HG02840 (cell line): ENCODE data around the gene DNAAF3.

ENCODE experiments used
- ATAC-seq: cut with Tn5 transposase; IDR thresholded peaks from one replicate; pipeline ENCODE4 v1.9.1; 2021; ENCODE audit warnings: mild to moderate bottlenecking, moderate library complexity, moderate number of reproducible peaks; ENCODE audit not compliant: unreplicated experiment, low FRiP score

DNAAF3 gene

DNA sequence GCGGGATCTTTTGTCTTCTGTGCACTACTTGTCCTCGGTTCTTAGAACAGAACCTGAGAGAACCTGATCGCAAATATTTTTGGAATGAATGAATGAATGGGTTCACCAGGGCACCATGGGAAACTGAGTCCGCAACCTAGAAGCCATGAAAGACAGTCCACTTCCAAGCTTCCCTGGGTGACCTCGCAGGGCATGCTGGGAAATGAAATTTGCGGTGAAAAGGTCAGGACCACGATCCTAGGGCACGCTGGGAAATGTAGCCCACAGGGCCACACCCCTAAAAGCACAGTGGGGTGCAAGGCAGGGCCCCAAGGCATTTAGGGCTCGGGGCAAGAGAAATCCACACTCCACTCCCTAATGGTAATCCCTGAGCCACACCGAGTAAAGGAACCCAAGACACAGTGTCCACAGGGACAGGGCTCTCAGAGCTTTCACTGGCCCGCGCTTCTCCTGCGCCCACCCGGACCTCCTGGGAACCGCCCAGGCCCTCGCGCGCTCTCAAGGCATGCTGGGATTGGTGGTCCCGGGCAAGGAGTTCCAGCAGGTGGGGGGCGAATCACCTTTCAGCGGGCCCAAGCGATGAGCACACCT, 47.9 kb downstream of the DNAAF3 start:
- ATAC-seq = no peak

DNA sequence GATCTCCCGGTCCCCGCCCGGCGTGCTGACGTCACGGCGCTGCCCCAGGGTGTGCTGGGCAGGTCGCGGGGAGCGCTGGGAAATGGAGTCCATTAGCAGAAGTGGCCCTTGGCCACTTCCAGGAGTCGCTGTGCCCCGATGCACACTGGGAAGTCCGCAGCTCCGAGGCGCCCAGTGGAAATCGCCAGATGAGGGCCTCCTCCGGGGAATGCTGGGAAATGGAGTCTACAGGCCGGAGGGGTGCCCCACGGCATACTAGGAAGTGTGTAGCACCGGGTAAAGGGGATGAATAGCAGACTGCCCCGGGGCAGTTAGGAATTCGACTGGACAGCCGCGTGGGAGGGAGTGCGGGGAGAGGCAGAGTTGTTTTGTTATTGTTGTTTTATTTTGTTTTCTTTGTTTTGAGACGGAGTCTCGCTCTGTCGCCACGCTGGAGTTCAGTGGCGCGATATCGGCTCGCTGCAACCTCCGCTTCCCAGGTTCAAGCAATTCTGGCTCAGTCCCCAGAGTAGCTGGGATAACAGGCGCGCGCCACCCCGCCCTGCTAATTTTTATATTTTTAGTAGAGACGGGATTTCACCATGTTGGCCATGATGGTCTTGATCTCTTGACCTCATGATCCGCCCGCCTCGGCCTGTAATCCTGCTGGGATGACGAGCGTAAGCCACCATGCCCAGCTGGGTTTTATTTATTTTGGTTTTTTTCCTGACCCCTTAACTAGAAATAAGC, 48.6 kb downstream of the DNAAF3 start:
- ATAC-seq = peak; percentile 78

DNA sequence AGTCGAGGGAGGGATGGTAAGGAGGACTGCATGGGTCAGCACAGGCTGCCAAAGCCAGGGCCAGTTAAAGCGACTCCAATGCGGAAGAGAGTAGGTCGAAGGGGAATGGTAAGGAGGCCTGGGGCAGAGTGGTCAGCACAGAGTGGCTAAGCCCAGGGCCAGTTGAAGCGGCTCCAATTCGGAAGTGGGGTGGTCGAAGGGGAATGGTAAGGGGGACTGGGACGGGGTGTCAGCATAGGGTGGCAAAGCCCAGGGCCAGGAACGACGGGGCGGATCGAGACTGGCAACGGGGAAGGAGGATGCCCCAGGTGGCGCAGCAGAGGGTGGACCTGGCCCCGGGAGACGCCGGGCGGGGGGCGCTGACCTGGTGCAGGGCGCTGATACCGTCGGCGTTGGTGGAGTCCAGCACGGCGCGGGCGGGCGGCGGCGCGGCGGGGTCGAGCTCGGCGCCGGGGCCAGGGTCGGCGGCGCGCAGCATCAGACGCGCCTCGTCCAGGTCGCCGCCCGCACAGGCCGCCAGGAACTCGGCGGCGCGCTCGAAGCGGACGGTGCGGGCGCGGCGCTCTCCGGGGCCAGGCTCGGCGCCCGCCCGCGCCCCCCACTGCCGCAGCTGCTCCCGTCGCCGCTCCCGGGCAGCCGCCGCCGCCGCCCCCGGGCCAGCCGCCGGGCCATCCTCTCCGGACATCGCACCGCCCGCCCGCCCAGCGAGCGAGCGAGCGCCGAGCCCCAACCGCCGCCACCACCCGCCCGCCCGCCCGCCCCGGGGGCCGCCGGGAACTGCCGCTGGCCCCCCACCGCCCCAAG, 49.4 kb downstream of the DNAAF3 start, which contains the start of gene PPP1R12C:
Gene PPP1R12C, minus strand, starts transcription at position 779 of the 804 bp plus-strand sequence. Its CDS starts 94 bp downstream, at position 685.
- ATAC-seq = peak; percentile 2

DNA sequence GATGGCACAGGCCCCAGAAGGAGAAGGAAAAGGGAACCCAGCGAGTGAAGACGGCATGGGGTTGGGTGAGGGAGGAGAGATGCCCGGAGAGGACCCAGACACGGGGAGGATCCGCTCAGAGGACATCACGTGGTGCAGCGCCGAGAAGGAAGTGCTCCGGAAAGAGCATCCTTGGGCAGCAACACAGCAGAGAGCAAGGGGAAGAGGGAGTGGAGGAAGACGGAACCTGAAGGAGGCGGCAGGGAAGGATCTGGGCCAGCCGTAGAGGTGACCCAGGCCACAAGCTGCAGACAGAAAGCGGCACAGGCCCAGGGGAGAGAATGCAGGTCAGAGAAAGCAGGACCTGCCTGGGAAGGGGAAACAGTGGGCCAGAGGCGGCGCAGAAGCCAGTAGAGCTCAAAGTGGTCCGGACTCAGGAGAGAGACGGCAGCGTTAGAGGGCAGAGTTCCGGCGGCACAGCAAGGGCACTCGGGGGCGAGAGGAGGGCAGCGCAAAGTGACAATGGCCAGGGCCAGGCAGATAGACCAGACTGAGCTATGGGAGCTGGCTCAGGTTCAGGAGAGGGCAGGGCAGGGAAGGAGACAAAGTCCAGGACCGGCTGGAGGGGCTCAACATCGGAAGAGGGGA, 50.1 kb downstream of the DNAAF3 start:
- no peak for ATAC-seq

DNA sequence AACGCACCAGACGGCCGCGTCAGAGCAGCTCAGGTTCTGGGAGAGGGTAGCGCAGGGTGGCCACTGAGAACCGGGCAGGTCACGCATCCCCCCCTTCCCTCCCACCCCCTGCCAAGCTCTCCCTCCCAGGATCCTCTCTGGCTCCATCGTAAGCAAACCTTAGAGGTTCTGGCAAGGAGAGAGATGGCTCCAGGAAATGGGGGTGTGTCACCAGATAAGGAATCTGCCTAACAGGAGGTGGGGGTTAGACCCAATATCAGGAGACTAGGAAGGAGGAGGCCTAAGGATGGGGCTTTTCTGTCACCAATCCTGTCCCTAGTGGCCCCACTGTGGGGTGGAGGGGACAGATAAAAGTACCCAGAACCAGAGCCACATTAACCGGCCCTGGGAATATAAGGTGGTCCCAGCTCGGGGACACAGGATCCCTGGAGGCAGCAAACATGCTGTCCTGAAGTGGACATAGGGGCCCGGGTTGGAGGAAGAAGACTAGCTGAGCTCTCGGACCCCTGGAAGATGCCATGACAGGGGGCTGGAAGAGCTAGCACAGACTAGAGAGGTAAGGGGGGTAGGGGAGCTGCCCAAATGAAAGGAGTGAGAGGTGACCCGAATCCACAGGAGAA, 50.9 kb downstream of the DNAAF3 start:
- ATAC-seq = no peak

DNA sequence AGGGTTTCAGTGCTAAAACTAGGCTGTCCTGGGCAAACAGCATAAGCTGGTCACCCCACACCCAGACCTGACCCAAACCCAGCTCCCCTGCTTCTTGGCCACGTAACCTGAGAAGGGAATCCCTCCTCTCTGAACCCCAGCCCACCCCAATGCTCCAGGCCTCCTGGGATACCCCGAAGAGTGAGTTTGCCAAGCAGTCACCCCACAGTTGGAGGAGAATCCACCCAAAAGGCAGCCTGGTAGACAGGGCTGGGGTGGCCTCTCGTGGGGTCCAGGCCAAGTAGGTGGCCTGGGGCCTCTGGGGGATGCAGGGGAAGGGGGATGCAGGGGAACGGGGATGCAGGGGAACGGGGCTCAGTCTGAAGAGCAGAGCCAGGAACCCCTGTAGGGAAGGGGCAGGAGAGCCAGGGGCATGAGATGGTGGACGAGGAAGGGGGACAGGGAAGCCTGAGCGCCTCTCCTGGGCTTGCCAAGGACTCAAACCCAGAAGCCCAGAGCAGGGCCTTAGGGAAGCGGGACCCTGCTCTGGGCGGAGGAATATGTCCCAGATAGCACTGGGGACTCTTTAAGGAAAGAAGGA, 51.8 kb downstream of the DNAAF3 start:
- ATAC-seq = no peak

DNA sequence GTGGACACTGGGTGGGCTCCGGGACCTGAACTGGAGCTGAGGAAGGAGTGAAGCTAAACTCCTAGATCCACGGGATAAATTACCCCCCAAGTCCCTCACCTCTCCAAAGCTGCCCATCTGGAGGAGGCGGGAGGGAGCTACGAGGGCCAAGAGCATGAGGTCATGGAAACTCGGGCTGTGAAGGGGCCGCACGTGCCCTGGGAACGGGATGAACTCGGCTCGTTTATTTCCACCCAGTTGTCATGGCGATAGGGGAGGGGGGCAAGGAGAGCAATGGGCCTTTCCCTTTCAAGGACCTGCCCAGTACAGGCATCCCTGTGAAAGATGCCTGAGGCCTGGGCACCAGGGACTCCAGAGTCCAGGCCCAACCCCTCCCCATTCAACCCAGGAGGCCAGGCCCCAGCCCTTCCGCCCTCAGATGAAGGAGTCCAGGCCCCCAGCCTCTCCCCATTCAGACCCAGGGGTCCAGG, 52.8 kb downstream of the DNAAF3 start:
- ATAC-seq = no peak

DNA sequence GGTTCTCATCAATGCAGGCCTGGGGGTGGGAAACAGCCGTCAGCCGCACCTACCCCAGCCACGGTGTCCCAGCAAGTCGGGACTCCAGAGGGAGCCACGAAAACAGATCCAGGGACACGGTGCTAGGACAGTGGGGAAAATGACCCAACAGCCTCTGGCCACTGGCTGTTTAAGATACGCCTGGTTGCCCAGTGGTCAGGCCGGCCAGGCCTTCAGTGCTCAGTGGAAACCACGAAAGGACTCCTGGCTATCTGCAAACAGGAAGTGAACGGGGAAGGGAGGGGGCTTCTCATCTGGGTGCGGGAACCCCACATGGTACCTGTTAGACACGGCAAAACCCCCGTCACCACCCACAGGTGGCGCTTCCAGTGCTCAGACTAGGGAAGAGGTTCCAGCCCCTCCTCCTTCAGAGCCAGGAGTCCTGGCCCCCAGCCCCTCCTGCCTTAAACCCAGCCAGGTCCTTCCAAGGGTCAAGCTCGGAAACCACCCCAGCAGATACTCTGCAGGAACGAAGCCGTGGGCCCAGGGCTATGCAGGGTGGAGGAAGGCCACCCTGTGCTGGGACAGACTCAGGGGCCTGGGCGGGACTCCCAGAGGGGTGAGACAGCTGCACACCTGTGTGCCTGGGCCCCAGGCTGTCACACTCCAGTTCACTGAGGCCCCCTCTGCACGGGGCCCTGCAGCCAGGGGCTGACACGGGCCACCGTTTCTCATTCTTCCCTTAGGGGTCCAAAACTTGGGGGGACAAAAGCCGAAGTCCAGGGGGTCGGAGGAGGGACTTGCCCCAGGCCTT, 53.4 kb downstream of the DNAAF3 start:
- no peak for ATAC-seq

DNA sequence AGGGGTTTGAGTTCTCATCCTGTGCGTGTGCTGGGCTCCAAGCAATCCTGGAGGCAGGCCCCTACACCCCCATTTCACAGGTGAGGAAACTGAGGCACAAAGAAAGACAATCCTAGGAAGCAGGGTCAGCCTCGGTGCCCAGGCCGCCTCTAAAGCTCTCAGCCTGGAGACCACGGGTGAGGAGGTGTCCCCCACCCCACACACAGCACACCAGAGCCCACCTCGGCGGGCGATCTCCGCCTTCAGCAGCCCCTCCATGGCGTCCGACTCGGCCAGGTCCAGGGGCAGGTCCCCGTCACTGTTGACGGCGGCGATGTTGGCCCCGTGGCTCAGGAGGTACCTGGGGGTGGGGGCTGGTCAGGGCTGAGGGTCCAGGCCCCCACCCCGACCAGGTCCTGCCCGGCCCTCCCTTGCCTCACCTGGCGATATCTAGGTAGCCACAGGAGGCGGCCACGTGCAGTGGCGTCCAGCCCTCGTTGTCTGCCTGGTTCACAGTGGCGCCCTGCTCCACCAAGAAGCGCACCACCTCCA, 54.1 kb downstream of the DNAAF3 start:
- no peak for ATAC-seq

DNA sequence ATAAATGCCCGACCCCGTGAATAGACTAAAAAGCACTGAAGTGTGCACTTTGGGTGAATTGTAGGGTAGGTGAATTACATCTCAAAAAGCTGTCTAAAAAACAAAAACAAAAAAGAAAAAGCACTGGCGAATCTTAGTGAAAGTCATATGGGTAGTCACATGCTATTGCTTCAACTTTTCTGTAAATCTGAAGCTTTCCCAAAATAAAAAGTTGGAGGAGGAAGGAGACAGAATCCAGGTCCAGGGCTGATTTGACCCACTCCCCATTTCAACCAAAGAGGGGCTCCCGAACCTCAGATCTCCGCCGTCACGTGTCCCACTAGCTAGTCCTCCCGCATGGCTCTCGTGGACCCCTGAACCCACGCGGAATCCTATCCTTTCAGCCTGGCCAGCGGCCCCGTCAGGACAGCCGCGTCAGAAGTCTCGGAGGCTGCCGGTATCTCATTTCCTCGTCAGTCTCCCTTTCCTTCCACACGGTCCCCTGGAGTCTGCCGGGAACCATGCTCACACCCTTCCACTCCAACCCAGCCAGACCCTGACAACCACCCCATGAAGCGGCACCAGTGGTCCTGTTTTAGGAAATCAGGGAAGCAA, 55.1 kb downstream of the DNAAF3 start:
- no peak for ATAC-seq

DNA sequence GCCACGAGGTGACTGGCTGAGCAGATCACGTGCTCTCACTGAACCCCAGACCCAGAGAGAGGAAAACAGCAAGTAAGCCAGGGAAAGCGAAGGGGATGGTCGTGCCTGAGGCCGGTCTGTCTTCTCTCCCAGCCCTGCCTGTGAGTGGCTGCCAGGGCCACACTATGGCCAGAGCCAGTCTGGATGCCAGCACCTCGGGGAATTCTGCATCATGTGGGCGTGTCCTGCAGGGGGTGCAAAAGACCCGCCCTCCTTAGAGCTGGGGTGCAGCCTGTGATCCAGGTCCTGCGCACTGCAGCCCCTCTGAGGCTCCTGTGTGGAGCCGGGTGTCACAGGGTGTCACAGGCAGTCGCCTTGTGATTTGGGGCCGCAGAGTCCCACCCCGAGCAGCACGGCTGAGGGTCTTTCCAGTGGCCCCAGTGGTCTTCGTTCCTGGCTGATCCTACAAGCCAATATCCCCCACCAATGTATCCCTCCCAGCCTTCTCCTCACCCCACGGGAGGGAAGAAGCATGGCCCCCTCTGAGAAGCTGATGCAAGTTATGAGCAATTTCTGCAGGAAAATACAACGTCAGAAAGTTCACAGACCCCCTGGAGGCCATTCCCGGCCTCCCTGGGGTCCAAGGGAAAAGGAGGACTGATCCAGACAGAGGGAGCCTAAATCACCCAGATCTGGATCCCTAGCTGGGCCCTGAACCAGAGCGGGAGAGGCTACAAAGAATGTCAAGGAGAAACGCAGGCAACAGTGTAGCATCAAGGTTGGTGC, 56.7 kb downstream of the DNAAF3 start:
- no peak for ATAC-seq
